ENCODE measurements around the gene C11orf54.

DNA sequence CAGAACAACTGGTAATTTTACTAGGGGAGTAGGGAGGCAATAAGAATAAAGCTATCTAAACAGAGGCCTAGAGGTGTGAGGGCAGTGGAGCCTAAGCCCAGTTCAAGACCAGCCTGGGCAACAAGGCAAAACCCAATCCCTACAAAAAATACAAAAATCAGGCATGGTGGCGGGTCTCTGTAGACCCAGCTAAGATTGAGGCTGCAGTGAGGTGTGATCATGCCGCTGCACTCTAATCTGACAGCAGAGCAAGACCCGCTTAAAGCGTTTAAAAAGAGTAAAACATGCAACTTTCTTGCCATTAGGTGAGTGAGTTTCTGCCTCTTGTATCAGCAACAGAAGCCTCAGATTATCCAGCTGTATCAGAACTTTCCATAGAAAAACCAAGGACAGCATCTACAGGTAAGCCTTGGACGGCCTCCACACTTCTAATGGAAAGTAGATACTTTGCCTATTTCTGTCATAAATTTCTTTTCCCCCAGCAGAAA is 12.3 kb upstream of the C11orf54 start:
- TF ChIP-seq, protein P1, sequence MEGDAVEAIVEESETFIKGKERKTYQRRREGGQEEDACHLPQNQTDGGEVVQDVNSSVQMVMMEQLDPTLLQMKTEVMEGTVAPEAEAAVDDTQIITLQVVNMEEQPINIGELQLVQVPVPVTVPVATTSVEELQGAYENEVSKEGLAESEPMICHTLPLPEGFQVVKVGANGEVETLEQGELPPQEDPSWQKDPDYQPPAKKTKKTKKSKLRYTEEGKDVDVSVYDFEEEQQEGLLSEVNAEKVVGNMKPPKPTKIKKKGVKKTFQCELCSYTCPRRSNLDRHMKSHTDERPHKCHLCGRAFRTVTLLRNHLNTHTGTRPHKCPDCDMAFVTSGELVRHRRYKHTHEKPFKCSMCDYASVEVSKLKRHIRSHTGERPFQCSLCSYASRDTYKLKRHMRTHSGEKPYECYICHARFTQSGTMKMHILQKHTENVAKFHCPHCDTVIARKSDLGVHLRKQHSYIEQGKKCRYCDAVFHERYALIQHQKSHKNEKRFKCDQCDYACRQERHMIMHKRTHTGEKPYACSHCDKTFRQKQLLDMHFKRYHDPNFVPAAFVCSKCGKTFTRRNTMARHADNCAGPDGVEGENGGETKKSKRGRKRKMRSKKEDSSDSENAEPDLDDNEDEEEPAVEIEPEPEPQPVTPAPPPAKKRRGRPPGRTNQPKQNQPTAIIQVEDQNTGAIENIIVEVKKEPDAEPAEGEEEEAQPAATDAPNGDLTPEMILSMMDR (IDR thresholded peaks at IDR 0.05) = no peak
- no peak for TF ChIP-seq NPAS2 (CRISPR knock-in tag; IDR thresholded peaks at IDR 0.05; ENCODE audit: borderline replicate concordance)
- no peak for TF ChIP-seq SMC3 (IDR thresholded peaks at IDR 0.05)
- TF ChIP-seq ZNF302 (CRISPR knock-in tag; IDR thresholded peaks at IDR 0.05) = no peak
- TF ChIP-seq CBX2 (IDR thresholded peaks at IDR 0.05; ENCODE audit: borderline replicate concordance, low read depth) = no peak
- no peak for TF ChIP-seq RAD21 (conservative IDR thresholded peaks at IDR 0.05 in 1 of 2, IDR thresholded peaks at IDR 0.05 in 1 of 2)
- no peak for TF ChIP-seq SREBF2 (IDR thresholded peaks at IDR 0.05)
